ENCODE results near the gene ZPBP. TPM values are rescaled to one million over a fixed set of nuclear protein-coding genes. Genes with fewer than 3 reads are reported as not detected.

ZPBP gene
- not detected in 2 replicates for total RNA-seq

- DNase-seq (ENCODE audit: low read depth in 2 of 2) = peak; percentile 30 to 59
These were observed at the start of gene ZPBP for GRCh38 chr7:50092579-50093491. Gene ZPBP (minus strand): TSS chr7:50093246. CDS start chr7:50093194, 52 bp downstream.

- DNase-seq (ENCODE audit: low read depth in 2 of 2) = peak; percentile 40 to 48
These were observed 49.5 kb upstream of the ZPBP start for GRCh38 chr7:50142425-50143017.

- no peak for DNase-seq (ENCODE audit: low read depth in 2 of 2)
These were observed 48.8 kb upstream of the ZPBP start for GRCh38 chr7:50141854-50142253.

GRCh38 chr7:50141131-50141530 lies 48.1 kb upstream of the ZPBP start:
- no peak for DNase-seq (ENCODE audit: low read depth in 2 of 2)

DNA sequence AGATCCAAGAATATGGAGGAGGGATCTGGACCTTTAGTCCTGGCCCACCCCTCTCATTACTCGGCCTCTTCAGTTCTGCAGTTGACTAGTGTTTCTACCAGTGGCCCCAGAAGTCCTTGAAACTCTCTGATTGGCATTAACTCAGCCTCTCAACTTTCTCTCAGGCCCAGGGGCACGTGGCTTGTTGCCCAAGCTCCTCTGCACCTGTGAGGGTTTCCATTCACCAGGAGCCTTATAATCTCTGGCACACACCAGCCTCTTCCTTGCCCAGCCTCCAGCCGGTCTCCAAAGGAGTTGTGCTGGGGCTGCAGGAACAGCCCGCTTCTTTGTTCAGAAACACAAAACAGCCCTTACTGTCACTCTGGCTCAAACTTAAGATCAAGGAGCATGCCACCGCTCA lies 47.6 kb upstream of the ZPBP start:
- DNase-seq (ENCODE audit: low read depth in 2 of 2) = no peak

DNA sequence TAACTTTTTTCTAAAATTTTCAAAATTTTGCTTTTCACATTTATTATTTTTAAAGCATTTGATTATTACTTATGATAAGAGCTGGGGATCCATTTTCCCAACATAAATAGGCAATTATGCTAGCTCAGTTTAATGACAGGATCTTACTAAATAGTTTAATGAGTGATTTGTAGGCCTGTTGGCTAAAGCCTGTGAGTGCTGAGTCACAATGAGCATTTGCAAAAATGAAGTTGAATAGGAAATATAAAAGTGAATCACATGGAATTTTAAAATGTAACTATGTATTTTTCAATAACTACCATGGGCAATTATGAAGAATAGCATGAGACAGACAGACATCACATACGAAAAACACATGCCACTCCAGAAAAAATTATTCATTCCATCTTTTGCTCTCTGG lies 45.1 kb upstream of the ZPBP start:
- peak in 1 of 2 donors; percentile 11 for DNase-seq (ENCODE audit: low read depth in 2 of 2)

DNA sequence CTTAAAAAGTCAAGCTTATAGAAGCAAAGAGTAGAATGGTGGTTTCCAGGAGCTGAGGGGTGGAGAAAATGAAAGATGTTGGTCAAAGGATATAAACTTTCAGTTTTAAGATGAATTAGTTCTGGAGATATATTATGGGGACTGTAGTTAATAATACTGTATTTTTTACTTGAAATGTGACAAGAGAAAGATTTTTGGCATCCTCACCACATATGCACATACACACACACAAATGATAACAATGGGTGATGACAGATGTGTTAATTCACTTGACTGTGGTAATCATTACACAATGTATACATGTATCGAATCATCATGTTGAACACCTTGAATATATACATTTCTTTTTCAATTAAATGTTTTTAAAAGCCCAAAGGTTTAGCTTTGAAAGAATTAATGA lies 32.7 kb upstream of the ZPBP start:
- no peak for DNase-seq (ENCODE audit: low read depth in 2 of 2)

DNA sequence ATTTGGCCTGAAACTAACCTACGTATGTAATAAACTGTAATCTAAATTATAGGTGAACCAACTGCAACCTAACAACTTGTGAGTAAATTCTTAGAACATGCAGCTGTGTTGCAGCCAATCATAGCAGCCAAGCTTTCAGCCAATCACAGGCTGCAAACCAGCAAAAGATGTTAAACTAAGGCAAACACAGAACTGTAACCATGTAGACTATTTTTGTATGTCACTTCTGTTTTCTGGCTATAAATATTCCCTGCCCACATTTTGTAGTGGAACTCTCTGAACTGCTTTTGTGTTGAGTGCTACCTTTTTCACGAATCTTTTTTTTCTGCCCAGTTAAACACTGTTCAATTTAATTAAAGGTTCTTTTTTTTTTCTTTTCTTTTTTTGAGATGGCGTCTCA lies 28.2 kb upstream of the ZPBP start:
- DNase-seq (ENCODE audit: low read depth in 2 of 2) = no peak

GRCh38 chr7:50119815-50120637 lies 27.0 kb upstream of the ZPBP start:
- DNase-seq (ENCODE audit: low read depth in 2 of 2) = peak in 1 of 2 donors; percentile 1

- DNase-seq (ENCODE audit: low read depth in 2 of 2) = no peak
These were observed 19.2 kb upstream of the ZPBP start for GRCh38 chr7:50112250-50112649.

GRCh38 chr7:50101873-50102272 lies 8.8 kb upstream of the ZPBP start:
- no peak for DNase-seq (ENCODE audit: low read depth in 2 of 2)

- DNase-seq (ENCODE audit: low read depth in 2 of 2) = no peak
These were observed 2.6 kb upstream of the ZPBP start for GRCh38 chr7:50095634-50096033.

GRCh38 chr7:50088463-50089129 lies 4.5 kb downstream of the ZPBP start:
- no peak for DNase-seq (ENCODE audit: low read depth in 2 of 2)

DNA sequence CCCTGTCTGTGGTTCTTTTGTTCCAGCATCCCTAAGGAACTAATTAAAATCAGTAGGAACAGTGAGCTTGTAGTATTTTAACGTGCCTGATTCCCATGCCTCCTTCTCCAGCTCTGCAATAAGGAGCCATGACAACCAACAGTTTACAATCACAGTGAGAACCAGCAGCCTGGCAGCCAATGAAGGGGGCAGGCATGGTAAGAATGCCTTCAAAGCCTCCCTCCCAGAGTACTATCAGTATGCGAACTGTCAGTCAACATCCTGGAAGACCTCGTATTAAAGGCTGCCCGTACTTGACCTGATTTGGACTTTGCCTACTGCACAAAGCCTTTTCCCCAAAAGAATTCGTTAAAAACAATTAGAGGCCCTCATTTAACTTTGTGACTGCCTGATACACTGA lies 7.7 kb downstream of the ZPBP start:
- no peak for DNase-seq (ENCODE audit: low read depth in 2 of 2)

- DNase-seq (ENCODE audit: low read depth in 2 of 2) = no peak
These were observed 20.0 kb downstream of the ZPBP start for GRCh38 chr7:50073093-50073492.

DNA sequence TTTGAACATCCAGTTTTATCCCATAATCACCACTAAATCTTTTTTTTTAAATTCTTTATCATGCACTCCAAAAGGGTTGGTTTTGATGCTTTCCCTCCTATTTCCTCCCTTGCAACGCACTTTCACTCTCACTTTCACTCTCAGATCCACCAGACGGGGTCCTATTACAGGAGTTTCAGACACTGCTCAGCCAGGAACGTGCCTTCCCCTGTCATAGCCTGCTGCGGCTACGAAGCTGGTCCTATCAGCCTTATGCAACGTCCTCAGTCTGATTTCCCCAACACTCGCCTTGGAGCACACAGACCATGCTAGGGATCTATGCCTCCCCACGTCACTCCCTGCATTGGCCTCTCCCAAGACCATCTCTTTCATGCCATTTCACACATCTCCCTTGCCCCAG lies 23.4 kb downstream of the ZPBP start:
- DNase-seq (ENCODE audit: low read depth in 2 of 2) = peak; percentile 5 to 34

DNA sequence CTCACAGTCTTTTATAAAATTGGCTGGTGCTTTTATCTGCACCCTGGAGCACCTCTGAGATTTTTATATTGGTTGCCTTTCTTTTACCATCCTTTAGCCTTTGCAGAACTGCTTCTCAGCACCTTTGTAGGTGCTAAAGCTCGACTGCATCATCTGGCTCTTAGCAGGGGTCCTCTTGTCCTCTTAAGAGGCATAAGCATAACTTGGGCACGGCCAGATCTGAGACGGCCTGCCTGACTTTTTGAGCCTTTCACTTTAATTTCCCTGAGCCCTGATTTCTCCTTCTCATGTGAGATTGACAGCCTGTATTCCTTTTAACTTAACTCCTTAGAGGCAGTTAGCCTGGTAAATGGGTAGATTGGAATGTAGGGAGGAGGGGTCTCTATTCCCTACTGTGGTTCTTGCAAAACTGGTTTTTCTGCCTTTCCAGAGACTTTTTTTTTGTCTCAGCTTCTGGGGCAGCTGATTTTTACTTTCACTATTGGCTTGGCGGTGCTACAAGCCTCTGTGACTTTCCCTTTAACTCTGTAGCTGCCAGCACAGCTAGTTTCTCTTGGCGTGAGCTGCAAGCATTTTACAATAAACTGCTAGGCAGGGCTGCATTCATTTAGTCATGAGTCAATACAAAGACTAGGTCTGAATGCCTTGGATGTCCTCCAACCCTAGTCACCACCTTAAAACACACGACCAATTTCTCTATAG lies 24.0 kb downstream of the ZPBP start:
- DNase-seq (ENCODE audit: low read depth in 2 of 2) = peak; percentile 31 to 53

DNA sequence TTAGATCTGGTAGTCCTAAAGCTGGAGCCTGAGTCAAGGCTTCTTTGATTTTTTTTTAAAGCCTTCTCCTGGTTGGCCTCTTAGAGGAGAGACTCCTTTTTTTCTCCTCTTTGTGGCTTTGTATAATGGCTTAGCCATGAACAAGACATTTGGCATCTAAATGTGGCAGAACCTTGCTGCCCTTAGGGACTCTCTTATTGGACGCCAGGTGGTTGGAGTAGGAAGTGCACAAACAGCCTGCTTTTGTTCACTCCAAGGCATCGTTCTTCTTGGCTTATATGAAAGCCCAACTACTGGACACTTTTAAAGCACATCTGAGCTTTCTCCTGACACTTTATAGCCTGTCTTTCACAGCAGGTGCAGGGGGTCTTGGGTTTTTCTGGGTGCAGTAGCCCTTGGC lies 25.0 kb downstream of the ZPBP start:
- no peak for DNase-seq (ENCODE audit: low read depth in 2 of 2)

GRCh38 chr7:50062951-50063350 lies 30.1 kb downstream of the ZPBP start:
- DNase-seq (ENCODE audit: low read depth in 2 of 2) = no peak

GRCh38 chr7:50056131-50056530 lies 36.9 kb downstream of the ZPBP start:
- no peak for DNase-seq (ENCODE audit: low read depth in 2 of 2)

GRCh38 chr7:50047716-50048115 lies 45.3 kb downstream of the ZPBP start:
- no peak for DNase-seq (ENCODE audit: low read depth in 2 of 2)

Data from lung microvascular endothelial cell (primary cell).